ENCODE measurements around the gene VSIG10.
A peak's percentile ranks its signal among the peaks of the same experiment; 100 is the strongest.
"Not testable (repeated sequence)": the region's sequence is repeated elsewhere in the genome, so short reads cannot be mapped to it uniquely, and the experiment has no call there.

The VSIG10 gene

GRCh38 chr12:118107694-118108093 lies 3.9 kb upstream of the VSIG10 start:
- no peak for DNase-seq

- DNase-seq: no peak
Observed at GRCh38 chr12:118107011-118107410, 3.2 kb upstream of the VSIG10 start.

GRCh38 chr12:118103201-118103600 lies 610 bp downstream of the VSIG10 start:
- no peak for DNase-seq

GRCh38 chr12:118102609-118103008 lies 1.2 kb downstream of the VSIG10 start:
- no peak for DNase-seq

GRCh38 chr12:118102070-118102469 lies 1.7 kb downstream of the VSIG10 start:
- no peak for DNase-seq

- DNase-seq: no peak
Observed at GRCh38 chr12:118101051-118101450, 2.8 kb downstream of the VSIG10 start.

- DNase-seq: no peak
Observed at GRCh38 chr12:118098911-118099671, 4.7 kb downstream of the VSIG10 start.

GRCh38 chr12:118098401-118098800 lies 5.4 kb downstream of the VSIG10 start:
- DNase-seq: no peak

GRCh38 chr12:118094039-118094438 lies 9.8 kb downstream of the VSIG10 start:
- DNase-seq: no peak

GRCh38 chr12:118089782-118090181 lies 14.0 kb downstream of the VSIG10 start:
- no peak for DNase-seq

GRCh38 chr12:118082161-118082560 lies 21.6 kb downstream of the VSIG10 start:
- DNase-seq: no peak

- not testable (repeated sequence) for DNase-seq
Observed at GRCh38 chr12:118081521-118081920, 22.3 kb downstream of the VSIG10 start.

GRCh38 chr12:118073768-118074167 lies 30.0 kb downstream of the VSIG10 start:
- DNase-seq: no peak

GRCh38 chr12:118070650-118071049 lies 33.2 kb downstream of the VSIG10 start:
- no peak for DNase-seq

- DNase-seq: no peak
Observed at GRCh38 chr12:118068445-118068844, 35.4 kb downstream of the VSIG10 start.

- DNase-seq: peak; percentile 43 to 44
Observed at GRCh38 chr12:118065380-118065779, 38.4 kb downstream of the VSIG10 start.

GRCh38 chr12:118064608-118065007 lies 39.2 kb downstream of the VSIG10 start:
- peak; percentile 47 to 56 for DNase-seq

- peak; percentile 46 to 59 for DNase-seq
Observed at GRCh38 chr12:118063576-118064391, 40.0 kb downstream of the VSIG10 start.

- DNase-seq: peak; percentile 26 to 39
Observed at GRCh38 chr12:118061873-118062843, 41.7 kb downstream of the VSIG10 start.

- peak; percentile 22 to 26 for DNase-seq
Observed at GRCh38 chr12:118061011-118061872, 42.6 kb downstream of the VSIG10 start, which contains the start of gene WSB2. Gene WSB2 (minus strand): TSS chr12:118061179. CDS start chr12:118061048, 131 bp downstream.

GRCh38 chr12:118060301-118061010 lies 43.4 kb downstream of the VSIG10 start:
- peak in 1 of 2 experiments; percentile 5 for DNase-seq

All from AML-193 (cell line).